Neutrophil (primary cell): Measurements from ENCODE around the gene CPLX3.
A peak's percentile ranks its signal among the peaks of the same experiment; 100 is the strongest.

ENCODE experiments used
- H3K27ac ChIP-seq: fragments of 200-600 bp; sonication (generic); 2 replicates; pipeline ENCODE4 v1.5.1; 2016; ENCODE audit warnings: mild to moderate bottlenecking, moderate library complexity
- H3K27me3 ChIP-seq: fragments of 200-600 bp; sonication (generic); 2 replicates; pipeline ENCODE4 v1.6.0; 2016; ENCODE audit warnings: mild to moderate bottlenecking
- H3K36me3 ChIP-seq: fragments of 200-600 bp; sonication (generic); 2 replicates; pipeline ENCODE4 v1.5.1; 2017
- H3K4me1 ChIP-seq, 2 experiments: fragments of 200-600 bp in 1 of 2; sonication (generic) in 1 of 2; 1 replicate in 1 of 2; 2 replicates in 1 of 2; pipeline versions ENCODE4 v1.5.1 to v1.6.1; 2013 to 2016; ENCODE audit warnings: low read depth in 1 of 2, low read length in 1 of 2, mild to moderate bottlenecking in 1 of 2, moderate library complexity in 1 of 2; ENCODE audit not compliant: control insufficient read depth in 1 of 2, insufficient read depth in 1 of 2
- H3K4me3 ChIP-seq, 2 experiments: fragments of 200-600 bp in 1 of 2; sonication (generic) in 1 of 2; 1 replicate in 1 of 2; 2 replicates in 1 of 2; pipeline ENCODE4 v1.5.1; 2013 to 2016; ENCODE audit warnings: low read depth in 1 of 2, low read length in 1 of 2, mild to moderate bottlenecking in 1 of 2, moderate library complexity in 1 of 2
- H3K9me3 ChIP-seq: fragments of 200-600 bp; sonication (generic); 2 replicates; pipeline ENCODE4 v1.5.1; 2016
- TF ChIP-seq, protein P1 (sequence below): fragments of 200-600 bp; sonication (generic); IDR thresholded peaks from 2 replicates; pipeline ENCODE4 v1.5.1; 2016; ENCODE audit warnings: antibody characterized with exemption

Gene CPLX3

DNA sequence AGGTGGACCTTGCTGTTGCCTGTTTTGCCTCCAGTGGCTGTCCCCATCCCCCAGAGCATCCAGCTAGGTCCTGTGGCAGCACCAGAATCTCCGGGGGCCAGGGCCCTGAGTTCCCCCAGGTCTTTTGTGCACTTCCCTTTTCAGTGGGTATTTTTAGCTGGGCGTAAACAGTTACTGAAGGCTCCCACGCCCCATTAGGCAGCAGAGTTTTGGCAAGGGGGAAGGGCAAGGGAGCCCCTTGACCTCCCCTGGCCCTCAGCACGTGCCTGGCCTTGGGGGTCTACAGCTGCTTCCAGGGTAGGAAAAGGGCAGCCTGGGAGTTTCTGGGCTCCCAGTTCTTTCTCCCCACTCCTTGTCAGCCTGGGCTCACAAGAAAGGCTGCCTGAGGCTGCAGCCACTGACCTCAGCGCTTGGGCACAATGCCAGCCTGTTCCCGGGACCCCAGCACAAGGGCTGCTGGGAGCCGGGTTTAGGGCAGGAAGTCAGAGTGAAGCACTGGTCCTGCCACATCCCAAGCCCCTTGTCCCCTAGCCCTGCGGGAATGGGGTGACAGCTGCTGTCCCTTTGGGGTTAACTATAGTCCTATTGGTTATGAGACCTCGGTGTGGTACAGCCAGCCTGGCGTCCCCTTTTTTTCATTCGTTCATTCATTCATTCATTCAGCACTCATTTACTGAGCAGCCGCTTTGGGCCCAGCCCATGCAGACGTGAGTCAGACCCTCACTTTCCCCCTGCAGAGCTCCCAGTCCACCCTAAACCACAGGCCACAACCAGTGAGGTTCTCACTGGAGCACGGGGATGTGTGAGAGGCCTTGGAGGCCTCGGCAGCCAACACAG lies 36.1 kb upstream of the CPLX3 start:
- TF ChIP-seq, protein P1, sequence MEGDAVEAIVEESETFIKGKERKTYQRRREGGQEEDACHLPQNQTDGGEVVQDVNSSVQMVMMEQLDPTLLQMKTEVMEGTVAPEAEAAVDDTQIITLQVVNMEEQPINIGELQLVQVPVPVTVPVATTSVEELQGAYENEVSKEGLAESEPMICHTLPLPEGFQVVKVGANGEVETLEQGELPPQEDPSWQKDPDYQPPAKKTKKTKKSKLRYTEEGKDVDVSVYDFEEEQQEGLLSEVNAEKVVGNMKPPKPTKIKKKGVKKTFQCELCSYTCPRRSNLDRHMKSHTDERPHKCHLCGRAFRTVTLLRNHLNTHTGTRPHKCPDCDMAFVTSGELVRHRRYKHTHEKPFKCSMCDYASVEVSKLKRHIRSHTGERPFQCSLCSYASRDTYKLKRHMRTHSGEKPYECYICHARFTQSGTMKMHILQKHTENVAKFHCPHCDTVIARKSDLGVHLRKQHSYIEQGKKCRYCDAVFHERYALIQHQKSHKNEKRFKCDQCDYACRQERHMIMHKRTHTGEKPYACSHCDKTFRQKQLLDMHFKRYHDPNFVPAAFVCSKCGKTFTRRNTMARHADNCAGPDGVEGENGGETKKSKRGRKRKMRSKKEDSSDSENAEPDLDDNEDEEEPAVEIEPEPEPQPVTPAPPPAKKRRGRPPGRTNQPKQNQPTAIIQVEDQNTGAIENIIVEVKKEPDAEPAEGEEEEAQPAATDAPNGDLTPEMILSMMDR, result no peak
- Histone ChIP-seq H3K4me3 (peak overlapping the region; percentile 95 to 99), H3K36me3 (peaks cover 9% of the 10 kb centered on the region), H3K9me3 (no peaks in the 10 kb centered on the region), H3K27me3 (no peaks in the 10 kb centered on the region), H3K27ac (peak overlapping the region; percentile 100), H3K4me1 (peaks cover 85 to 97% of the 10 kb centered on the region in 2 experiments)

DNA sequence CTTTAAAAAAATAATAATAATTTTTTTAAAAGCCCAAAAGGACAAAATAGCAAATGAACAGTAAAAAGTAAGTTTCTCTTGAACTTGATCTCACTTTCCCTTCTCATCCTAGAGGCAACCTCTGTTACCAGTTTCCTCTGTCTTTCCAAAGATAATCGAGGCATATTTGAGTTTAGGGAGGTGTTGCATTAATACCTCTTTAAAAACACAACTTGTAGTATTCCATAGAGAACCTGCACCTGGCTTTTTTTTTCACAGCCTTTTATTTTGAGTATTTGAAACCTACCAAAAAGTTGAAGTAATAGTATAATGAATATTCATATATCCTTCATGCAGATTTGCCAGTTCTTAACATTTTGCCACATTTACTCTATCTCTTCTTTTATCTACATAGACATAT lies 35.4 kb upstream of the CPLX3 start:
- Histone ChIP-seq H3K36me3 (peaks cover 5% of the 10 kb centered on the region), H3K4me3 (peak overlapping the region; percentile 95 to 99), H3K4me1 (peaks cover 78 to 92% of the 10 kb centered on the region in 2 experiments), H3K9me3 (no peaks in the 10 kb centered on the region), H3K27me3 (no peaks in the 10 kb centered on the region), H3K27ac (peak overlapping the region; percentile 100)
- TF ChIP-seq, protein P1, result no peak

DNA sequence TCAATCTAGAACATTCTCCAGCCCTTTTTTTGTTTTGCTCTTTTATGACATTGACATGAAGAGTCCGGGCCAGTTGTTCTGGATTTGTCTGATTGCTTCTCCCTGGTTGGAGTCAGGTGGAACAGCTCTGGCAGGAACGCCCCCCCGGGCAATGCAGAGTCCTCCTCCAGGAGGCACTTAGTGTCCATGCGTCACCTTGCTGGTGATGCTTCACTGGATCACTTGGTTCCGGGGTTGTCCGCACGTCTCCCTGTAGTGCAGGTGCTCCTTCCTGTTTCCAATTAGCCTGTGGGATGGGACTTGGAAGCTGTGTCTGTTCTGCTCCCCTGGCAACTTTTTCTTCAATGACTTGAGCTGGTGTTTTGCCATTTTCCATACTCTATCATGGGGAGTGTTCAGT lies 34.8 kb upstream of the CPLX3 start:
- TF ChIP-seq, protein P1, result no peak
- peak overlapping the region; percentile 100 for H3K27ac ChIP-seq
- H3K4me3 ChIP-seq, result peak overlapping the region in 1 of 2 experiments; percentile 95
- peaks cover 72 to 85% of the 10 kb centered on the region in 2 experiments for H3K4me1 ChIP-seq
- no peaks in the 10 kb centered on the region for H3K27me3 ChIP-seq
- H3K36me3 ChIP-seq, result peaks cover 5% of the 10 kb centered on the region
- no peaks in the 10 kb centered on the region for H3K9me3 ChIP-seq

DNA sequence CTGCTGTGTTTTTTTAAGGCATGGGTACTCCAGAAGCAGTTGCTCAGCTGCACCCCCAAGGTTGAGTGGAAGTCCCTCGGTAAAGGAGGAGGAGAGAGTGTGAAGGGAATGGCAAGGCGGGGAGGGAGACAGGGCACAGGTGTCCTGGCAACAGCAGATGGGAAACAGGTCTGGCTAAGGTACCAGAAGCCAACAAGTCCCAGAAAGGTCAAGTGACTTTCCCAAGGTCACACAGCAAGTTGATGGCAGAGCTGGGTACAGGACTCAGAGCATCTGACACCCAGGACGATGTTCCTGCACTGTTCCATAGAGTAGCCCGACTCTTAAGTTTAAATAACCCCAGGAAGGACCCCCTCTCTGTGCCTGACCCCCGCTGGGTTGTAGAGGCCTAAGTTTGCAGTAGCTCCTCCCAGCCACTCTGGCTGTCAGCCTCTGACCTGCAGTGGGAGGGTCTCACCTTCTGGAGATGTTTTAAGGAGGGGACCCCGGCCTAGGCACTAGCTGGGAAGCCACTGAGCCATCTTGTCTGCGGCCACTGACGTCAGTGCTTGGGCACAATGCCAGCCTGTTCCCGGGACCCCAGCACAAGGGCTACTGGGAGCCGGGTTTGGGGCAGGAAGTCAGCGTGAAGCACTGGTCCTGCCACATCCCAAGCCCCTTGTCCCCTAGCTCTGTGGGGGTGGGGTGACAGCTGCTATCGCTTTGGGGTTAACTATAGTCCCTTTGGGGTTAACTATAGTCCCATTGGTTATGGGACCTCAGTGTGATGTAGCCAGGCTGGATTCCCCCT lies 34.0 kb upstream of the CPLX3 start:
- TF ChIP-seq, protein P1, result no peak
- Histone ChIP-seq H3K4me1 (peaks cover 64 to 77% of the 10 kb centered on the region in 2 experiments), H3K36me3 (peaks cover 5% of the 10 kb centered on the region), H3K9me3 (no peaks in the 10 kb centered on the region), H3K27ac (peak overlapping the region; percentile 100), H3K4me3 (no peak overlapping the region), H3K27me3 (no peaks in the 10 kb centered on the region)

DNA sequence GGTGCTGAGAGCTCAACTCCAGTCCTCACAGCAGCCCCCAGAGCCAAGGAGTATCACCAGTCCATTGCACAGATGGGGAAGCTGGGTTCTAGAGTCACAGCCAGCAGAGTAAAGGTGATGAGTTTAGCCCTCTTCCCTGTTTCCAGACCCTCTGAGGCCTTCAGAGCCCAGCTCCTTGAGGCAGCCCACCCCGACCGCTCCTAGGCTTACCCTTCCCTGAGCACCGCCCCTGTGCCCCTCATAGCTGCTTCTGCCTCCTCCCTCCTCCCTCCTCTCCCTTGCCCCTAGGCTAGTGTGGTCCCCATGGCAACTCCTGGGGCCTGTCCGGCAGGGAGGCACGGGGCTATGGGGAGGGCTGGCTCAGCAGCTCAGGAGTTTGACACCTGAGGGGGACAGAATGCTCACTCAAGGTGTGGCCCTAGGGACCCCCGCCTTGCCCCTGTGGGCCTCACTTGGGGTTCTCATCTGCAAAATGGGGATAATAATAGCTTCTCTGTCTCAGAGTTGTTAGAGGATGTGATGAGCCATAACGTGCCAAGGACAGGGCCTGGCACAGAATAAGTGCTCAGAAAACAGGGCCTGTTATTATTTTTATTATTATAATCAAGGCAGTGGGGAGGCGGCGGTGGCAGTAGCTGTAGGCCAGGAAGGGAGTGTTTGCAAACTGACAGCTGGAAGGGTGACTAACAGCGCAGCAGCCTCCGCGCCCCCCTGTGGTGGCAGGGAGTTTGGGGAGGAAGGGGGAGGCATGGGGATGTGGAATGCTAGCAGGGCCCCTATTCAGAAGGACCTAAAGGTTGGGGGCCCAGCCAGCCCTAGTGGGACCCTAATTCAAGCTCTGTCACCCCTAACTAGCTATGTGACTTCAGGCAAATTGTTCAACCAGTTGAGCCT lies 33.0 kb upstream of the CPLX3 start:
- no peaks in the 10 kb centered on the region for H3K27me3 ChIP-seq
- peaks cover 62 to 76% of the 10 kb centered on the region in 2 experiments for H3K4me1 ChIP-seq
- H3K27ac ChIP-seq, result peak overlapping the region; percentile 100
- peaks cover 14% of the 10 kb centered on the region for H3K36me3 ChIP-seq
- H3K4me3 ChIP-seq, result no peak overlapping the region
- no peaks in the 10 kb centered on the region for H3K9me3 ChIP-seq
- TF ChIP-seq, protein P1, result no peak
